Measurements from ENCODE around the gene DHX29.
A peak's percentile ranks its signal among the peaks of the same experiment; 100 is the strongest.

DHX29 gene

DNA sequence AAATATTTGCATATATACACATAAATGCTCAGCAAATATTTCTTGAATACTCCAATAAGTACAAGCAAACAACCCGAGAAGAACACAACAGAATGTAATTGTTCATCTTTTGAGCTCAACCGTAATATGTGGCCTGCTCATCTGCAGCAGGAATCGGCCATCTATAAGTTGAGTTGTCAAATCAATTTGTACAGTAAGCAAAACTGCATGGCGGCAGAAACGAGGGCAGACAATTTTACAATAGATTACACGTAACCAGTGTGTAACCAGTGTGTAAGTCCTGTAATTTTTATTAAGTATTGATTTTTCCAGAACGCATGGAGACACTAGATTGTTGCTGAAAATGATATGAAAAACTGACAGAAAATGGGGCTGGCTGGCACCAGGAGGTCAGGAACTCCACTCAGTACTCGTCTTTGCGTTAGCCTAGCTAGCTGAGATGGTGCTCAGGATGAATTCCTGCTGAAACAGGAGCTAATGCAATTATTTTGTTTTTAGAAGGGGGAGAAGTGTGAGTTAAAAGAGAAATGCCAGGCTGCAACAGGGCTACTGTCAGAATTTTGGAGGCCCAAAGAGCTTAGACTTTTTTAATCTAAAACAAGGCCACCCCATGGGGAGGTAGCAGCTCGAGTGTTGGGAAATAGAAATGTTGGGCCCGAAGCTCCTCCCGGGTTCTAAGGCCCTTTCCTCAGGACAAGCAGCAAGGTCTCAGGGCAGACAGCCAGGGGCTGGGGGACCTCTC, 682 bp downstream of the DHX29 start:
- ChIA-PET CTCF (interaction anchor here (0.9 to 2.5 kb wide), 3 partner anchors 79 to 135 kb away, joined by 3 to 10 read pairs (median 3); partner anchors contain the start of gene CDC20B), POLR2A (interaction anchor here (0.7 to 3.1 kb wide), 7 partner anchors 13 to 444 kb away, joined by 3 to 38 read pairs (median 4); partner anchors contain the start of genes CCNO, GPX8, MCIDAS and SLC38A9)
- H3K9me3 ChIP-seq (ENCODE audit: control insufficient read depth, insufficient read depth, low read depth, low read length): no peaks in the 10 kb centered on the region
- peak overlapping the region; percentile 92 for H3K27ac ChIP-seq (ENCODE audit: extremely low read depth, low read depth, low read length)
- peaks cover 3% of the 10 kb centered on the region; the same call in 1 of the 2 replicates for H3K4me1 ChIP-seq (ENCODE audit: control insufficient read depth, insufficient read depth, low read length)
- TF ChIP-seq ZFP69B (tag by site-specific recombination; IDR thresholded peaks at IDR 0.05): peak; percentile 80; the same call in 1 of the 2 replicates
- TF ChIP-seq TRIM28 (IDR thresholded peaks at IDR 0.05; ENCODE audit: borderline replicate concordance, low read length): no peak
- peak; percentile 29 for TF ChIP-seq YY1 (tag by site-specific recombination; IDR thresholded peaks at IDR 0.05)
- TF ChIP-seq, protein P1, sequence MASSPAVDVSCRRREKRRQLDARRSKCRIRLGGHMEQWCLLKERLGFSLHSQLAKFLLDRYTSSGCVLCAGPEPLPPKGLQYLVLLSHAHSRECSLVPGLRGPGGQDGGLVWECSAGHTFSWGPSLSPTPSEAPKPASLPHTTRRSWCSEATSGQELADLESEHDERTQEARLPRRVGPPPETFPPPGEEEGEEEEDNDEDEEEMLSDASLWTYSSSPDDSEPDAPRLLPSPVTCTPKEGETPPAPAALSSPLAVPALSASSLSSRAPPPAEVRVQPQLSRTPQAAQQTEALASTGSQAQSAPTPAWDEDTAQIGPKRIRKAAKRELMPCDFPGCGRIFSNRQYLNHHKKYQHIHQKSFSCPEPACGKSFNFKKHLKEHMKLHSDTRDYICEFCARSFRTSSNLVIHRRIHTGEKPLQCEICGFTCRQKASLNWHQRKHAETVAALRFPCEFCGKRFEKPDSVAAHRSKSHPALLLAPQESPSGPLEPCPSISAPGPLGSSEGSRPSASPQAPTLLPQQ (tag by site-specific recombination; IDR thresholded peaks at IDR 0.05): peak; percentile 81
- TF ChIP-seq ZNF785 (tag by site-specific recombination; IDR thresholded peaks at IDR 0.05): no peak
- TF ChIP-seq ZNF169 (tag by site-specific recombination; IDR thresholded peaks at IDR 0.05): no peak
- TF ChIP-seq ZBTB17 (tag by site-specific recombination; IDR thresholded peaks at IDR 0.05): peak; percentile 90
- TF ChIP-seq ZNF830 (tag by site-specific recombination; IDR thresholded peaks at IDR 0.05; ENCODE audit: low read depth): no peak
- H3K36me3 ChIP-seq (ENCODE audit: control insufficient read depth in 2 of 2, insufficient read depth in 1 of 2, low read length in 2 of 2): peaks cover 2 to 3% of the 10 kb centered on the region in 2 experiments; a peak in 2 of 3 replicates
- peak overlapping the region; percentile 78 for H3K4me3 ChIP-seq (ENCODE audit: low read depth, low read length)

DNA sequence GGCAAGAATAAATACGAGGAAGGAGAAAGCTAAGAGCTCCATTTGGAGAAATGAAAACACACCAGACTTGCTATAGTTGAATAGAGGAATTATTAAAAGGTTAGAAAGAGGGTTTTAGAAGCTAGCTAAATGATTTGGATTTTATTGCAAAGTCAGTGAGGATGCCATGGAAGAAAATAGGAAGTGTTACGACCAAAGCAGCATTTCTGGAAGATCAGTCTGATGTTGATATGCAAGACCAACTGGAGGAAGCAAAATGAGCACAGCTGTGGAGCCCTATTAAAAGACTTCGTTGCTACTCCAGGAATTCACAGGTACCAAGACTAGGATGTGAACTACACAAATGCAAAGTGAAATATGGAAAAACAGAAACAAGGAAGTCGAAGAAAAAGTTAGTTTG, 2.1 kb downstream of the DHX29 start:
- ChIA-PET POLR2A (interaction anchor here (3.1 kb wide), 1 partner anchor 79 kb away, joined by 14 read pairs; the partner anchor contains the start of gene MCIDAS), CTCF (interaction anchor here (0.7 to 1.1 kb wide), 2 partner anchors 77 to 79 kb away, joined by 3 to 4 read pairs; no protein-coding TSS in a partner anchor)
- Histone ChIP-seq H3K27ac (ENCODE audit: extremely low read depth, low read depth, low read length) (no peak overlapping the region), H3K4me3 (ENCODE audit: low read depth, low read length) (no peak overlapping the region), H3K9me3 (ENCODE audit: control insufficient read depth, insufficient read depth, low read depth, low read length) (no peaks in the 10 kb centered on the region), H3K4me1 (ENCODE audit: control insufficient read depth, insufficient read depth, low read length) (no peaks in the 10 kb centered on the region), H3K36me3 (ENCODE audit: control insufficient read depth in 2 of 2, insufficient read depth in 1 of 2, low read length in 2 of 2) (peaks cover 7 to 9% of the 10 kb centered on the region in 2 experiments)
- TF ChIP-seq, protein P2, sequence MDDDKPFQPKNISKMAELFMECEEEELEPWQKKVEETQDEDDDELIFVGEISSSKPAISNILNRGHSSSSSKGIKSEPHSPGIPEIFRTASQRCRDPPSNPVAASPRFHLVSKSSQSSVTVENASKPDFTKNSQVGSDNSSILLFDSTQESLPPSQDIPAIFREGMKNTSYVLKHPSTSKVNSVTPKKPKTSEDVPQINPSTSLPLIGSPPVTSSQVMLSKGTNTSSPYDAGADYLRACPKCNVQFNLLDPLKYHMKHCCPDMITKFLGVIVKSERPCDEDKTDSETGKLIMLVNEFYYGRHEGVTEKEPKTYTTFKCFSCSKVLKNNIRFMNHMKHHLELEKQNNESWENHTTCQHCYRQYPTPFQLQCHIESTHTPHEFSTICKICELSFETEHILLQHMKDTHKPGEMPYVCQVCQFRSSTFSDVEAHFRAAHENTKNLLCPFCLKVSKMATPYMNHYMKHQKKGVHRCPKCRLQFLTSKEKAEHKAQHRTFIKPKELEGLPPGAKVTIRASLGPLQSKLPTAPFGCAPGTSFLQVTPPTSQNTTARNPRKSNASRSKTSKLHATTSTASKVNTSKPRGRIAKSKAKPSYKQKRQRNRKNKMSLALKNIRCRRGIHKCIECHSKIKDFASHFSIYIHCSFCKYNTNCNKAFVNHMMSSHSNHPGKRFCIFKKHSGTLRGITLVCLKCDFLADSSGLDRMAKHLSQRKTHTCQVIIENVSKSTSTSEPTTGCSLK (tag by site-specific recombination; IDR thresholded peaks at IDR 0.05): no peak
- no peak for TF ChIP-seq ZBTB1 (tag by site-specific recombination; IDR thresholded peaks at IDR 0.05)
- TF ChIP-seq, protein P3, sequence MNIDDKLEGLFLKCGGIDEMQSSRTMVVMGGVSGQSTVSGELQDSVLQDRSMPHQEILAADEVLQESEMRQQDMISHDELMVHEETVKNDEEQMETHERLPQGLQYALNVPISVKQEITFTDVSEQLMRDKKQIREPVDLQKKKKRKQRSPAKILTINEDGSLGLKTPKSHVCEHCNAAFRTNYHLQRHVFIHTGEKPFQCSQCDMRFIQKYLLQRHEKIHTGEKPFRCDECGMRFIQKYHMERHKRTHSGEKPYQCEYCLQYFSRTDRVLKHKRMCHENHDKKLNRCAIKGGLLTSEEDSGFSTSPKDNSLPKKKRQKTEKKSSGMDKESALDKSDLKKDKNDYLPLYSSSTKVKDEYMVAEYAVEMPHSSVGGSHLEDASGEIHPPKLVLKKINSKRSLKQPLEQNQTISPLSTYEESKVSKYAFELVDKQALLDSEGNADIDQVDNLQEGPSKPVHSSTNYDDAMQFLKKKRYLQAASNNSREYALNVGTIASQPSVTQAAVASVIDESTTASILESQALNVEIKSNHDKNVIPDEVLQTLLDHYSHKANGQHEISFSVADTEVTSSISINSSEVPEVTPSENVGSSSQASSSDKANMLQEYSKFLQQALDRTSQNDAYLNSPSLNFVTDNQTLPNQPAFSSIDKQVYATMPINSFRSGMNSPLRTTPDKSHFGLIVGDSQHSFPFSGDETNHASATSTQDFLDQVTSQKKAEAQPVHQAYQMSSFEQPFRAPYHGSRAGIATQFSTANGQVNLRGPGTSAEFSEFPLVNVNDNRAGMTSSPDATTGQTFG (tag by site-specific recombination; IDR thresholded peaks at IDR 0.05; ENCODE audit: borderline replicate concordance): no peak
- no peak for TF ChIP-seq ZNF354C (tag by site-specific recombination; IDR thresholded peaks at IDR 0.05; ENCODE audit: borderline replicate concordance, low read depth)
- TF ChIP-seq WT1 (tag by site-specific recombination; IDR thresholded peaks at IDR 0.05): no peak
- no peak for TF ChIP-seq KLF16 (tag by site-specific recombination; IDR thresholded peaks at IDR 0.05)
- no peak for TF ChIP-seq ZNF560 (tag by site-specific recombination; IDR thresholded peaks at IDR 0.05; ENCODE audit: borderline replicate concordance)
- TF ChIP-seq ZNF175 (tag by site-specific recombination; IDR thresholded peaks at IDR 0.05): no peak
- TF ChIP-seq ZNF501 (tag by site-specific recombination; IDR thresholded peaks at IDR 0.05): no peak
- TF ChIP-seq, protein P1 (tag by site-specific recombination; IDR thresholded peaks at IDR 0.05): no peak
- no peak for TF ChIP-seq ZNF629 (tag by site-specific recombination; IDR thresholded peaks at IDR 0.05)
- TF ChIP-seq GLIS2 (tag by site-specific recombination; IDR thresholded peaks at IDR 0.05): no peak
- no peak for TF ChIP-seq ZNF202 (tag by site-specific recombination; IDR thresholded peaks at IDR 0.05; ENCODE audit: borderline replicate concordance)

All from HEK293 (cell line).